Left ventricle myocardium inferior (tissue), 1 donor: ENCODE data around the gene MINK1. TPM values are rescaled to one million over a fixed set of nuclear protein-coding genes. Genes with fewer than 3 reads are reported as not detected.
"Not testable (repeated sequence)": the region's sequence is repeated elsewhere in the genome, so short reads cannot be mapped to it uniquely, and the experiment has no call there.

Experiments used
- DNase-seq: peaks from one replicate; pipeline ENCODE4 v3.0.0-alpha.2; 2020
- H3K27ac ChIP-seq: fragments of 200-600 bp; replicated peaks from 2 replicates; pipeline ENCODE4 v1.8.0; 2021
- H3K27me3 ChIP-seq: fragments of 200-600 bp; 2 replicates; pipeline ENCODE4 v1.8.0; 2021; ENCODE audit warnings: low read depth
- H3K36me3 ChIP-seq: fragments of 200-600 bp; 2 replicates; pipeline ENCODE4 v1.8.0; 2021
- H3K4me1 ChIP-seq: fragments of 200-600 bp; 2 replicates; pipeline ENCODE4 v1.8.0; 2021
- H3K4me3 ChIP-seq: fragments of 200-600 bp; 2 replicates; pipeline ENCODE4 v1.8.0; 2021; ENCODE audit warnings: mild to moderate bottlenecking, moderate library complexity
- H3K9me3 ChIP-seq: fragments of 200-600 bp; replicated peaks from 2 replicates; pipeline ENCODE4 v1.8.0; 2021
- CTCF ChIP-seq: fragments of 200-600 bp; IDR thresholded peaks from 2 replicates; pipeline ENCODE4 v1.8.0; 2021; ENCODE audit warnings: antibody characterized with exemption, mild to moderate bottlenecking, borderline replicate concordance
- intact Hi-C: fragments of 100-400 bp; cut with micrococcal nuclease; formaldehyde crosslinking; loops from one replicate; pipeline ENCODE4 v1.11.0; 2022
- total RNA-seq: library from RNA; stranded (reverse); fragmentation: NEBNext Ultra II Directional; extraction: Animal tissue kit (Norgen Biotek cat#: 25700); gene quantifications from one replicate; pipeline ENCODE4 v1.2.1, GENCODE V29; 2021
- donor health status: DM: no; HTN: yes; CAD: no; lungs with severe emphysema.

The MINK1 gene
- total RNA-seq, 1 donor from 2014 or later = 50.9 TPM

GRCh38 chr17:4919511-4920047 lies 86.4 kb downstream of the MINK1 start:
- no peaks in the 10 kb centered on the region for H3K9me3 ChIP-seq
- no peak for DNase-seq
- intact Hi-C loops = no loop called here
- H3K4me3 ChIP-seq = no peak overlapping the region
- no peaks in the 10 kb centered on the region for H3K27me3 ChIP-seq
- no peaks in the 10 kb centered on the region for H3K4me1 ChIP-seq
- no peak for TF ChIP-seq CTCF
- no peak overlapping the region for H3K27ac ChIP-seq
- H3K36me3 ChIP-seq = no peaks in the 10 kb centered on the region

- DNase-seq = no peak
- no peaks in the 10 kb centered on the region for H3K27me3 ChIP-seq
- no peak overlapping the region for H3K27ac ChIP-seq
- H3K4me1 ChIP-seq = no peaks in the 10 kb centered on the region
- intact Hi-C loops = no loop called here
- H3K9me3 ChIP-seq = no peaks in the 10 kb centered on the region
- no peak overlapping the region for H3K4me3 ChIP-seq
- no peaks in the 10 kb centered on the region for H3K36me3 ChIP-seq
- no peak for TF ChIP-seq CTCF
Observed at GRCh38 chr17:4920351-4921048, 87.4 kb downstream of the MINK1 start.

GRCh38 chr17:4921320-4921719 lies 88.2 kb downstream of the MINK1 start:
- TF ChIP-seq CTCF = no peak
- no peaks in the 10 kb centered on the region for H3K9me3 ChIP-seq
- H3K36me3 ChIP-seq = no peaks in the 10 kb centered on the region
- DNase-seq = no peak
- no peak overlapping the region for H3K4me3 ChIP-seq
- H3K4me1 ChIP-seq = no peaks in the 10 kb centered on the region
- H3K27me3 ChIP-seq = no peaks in the 10 kb centered on the region
- H3K27ac ChIP-seq = no peak overlapping the region
- intact Hi-C loops = no loop called here

GRCh38 chr17:4926577-4927335 lies 93.6 kb downstream of the MINK1 start:
- H3K27ac ChIP-seq, H3K4me3 ChIP-seq, H3K36me3 ChIP-seq, DNase-seq, H3K9me3 ChIP-seq, H3K4me1 ChIP-seq, H3K27me3 ChIP-seq, intact Hi-C loops: not testable (repeated sequence)

- no peak for TF ChIP-seq CTCF
- no peak overlapping the region for H3K4me3 ChIP-seq
- no peak overlapping the region for H3K27ac ChIP-seq
- intact Hi-C loops = no loop called here
- no peaks in the 10 kb centered on the region for H3K36me3 ChIP-seq
- H3K9me3 ChIP-seq = no peaks in the 10 kb centered on the region
- H3K4me1 ChIP-seq = peaks cover under 1% of the 10 kb centered on the region
- DNase-seq = no peak
- no peaks in the 10 kb centered on the region for H3K27me3 ChIP-seq
Observed at GRCh38 chr17:4928881-4929280, 95.7 kb downstream of the MINK1 start.

- H3K27ac ChIP-seq = no peak within 1 kb of the TSS
- H3K4me3 ChIP-seq = no peak within 1 kb of the TSS
- no peak for DNase-seq
- H3K9me3 ChIP-seq = no peaks in the 10 kb centered on the region
- intact Hi-C loops = no loop called here
- H3K27me3 ChIP-seq = no peaks in the 10 kb centered on the region
- TF ChIP-seq CTCF = no peak
- H3K4me1 ChIP-seq = peaks cover 10% of the 10 kb centered on the region
- peaks cover 11% of the 10 kb centered on the region for H3K36me3 ChIP-seq
Observed at GRCh38 chr17:4931963-4932362, 98.8 kb downstream of the MINK1 start, which contains the start of gene GP1BA. GP1BA (plus strand) TSS chr17:4932277; CDS start chr17:4932605, 328 bp downstream.
